Upper lobe of right lung (tissue), 1 donor: ENCODE measurements around the gene PSMD11. TPM values are rescaled to one million over a fixed set of nuclear protein-coding genes. Genes with fewer than 3 reads are reported as not detected.
A peak's percentile ranks its signal among the peaks of the same experiment; 100 is the strongest.

ENCODE experiments used
- ATAC-seq: fragments of 200-7000 bp; cut with Tn5 transposase; one replicate; pipeline ENCODE4 v1.9.1; 2020; ENCODE audit warnings: mild to moderate bottlenecking, moderate library complexity
- DNase-seq: peaks from one replicate; pipeline ENCODE4 v3.0.0-alpha.2; 2020
- H3K27ac ChIP-seq: fragments of 200-600 bp; one replicate; pipeline ENCODE4 v1.8.0; 2022
- H3K27me3 ChIP-seq: fragments of 200-600 bp; one replicate; pipeline ENCODE4 v1.8.0; 2022; ENCODE audit warnings: mild to moderate bottlenecking
- H3K36me3 ChIP-seq: fragments of 200-600 bp; one replicate; pipeline ENCODE4 v1.8.0; 2022
- H3K4me1 ChIP-seq: fragments of 200-600 bp; one replicate; pipeline ENCODE4 v1.8.0; 2022
- H3K4me3 ChIP-seq: fragments of 200-600 bp; one replicate; pipeline ENCODE4 v1.8.0; 2022; ENCODE audit warnings: mild to moderate bottlenecking
- H3K9me3 ChIP-seq: fragments of 200-600 bp; one replicate; pipeline ENCODE4 v1.8.0; 2022
- intact Hi-C: fragments of 100-400 bp; cut with DNase I; formaldehyde crosslinking; loops from one replicate; pipeline ENCODE4 v1.11.0; 2022
- total RNA-seq: library from RNA; stranded (reverse); fragmentation: NEBNext Ultra II Directional; extraction: Animal tissue kit (Norgen Biotek cat#: 25700); gene quantifications from one replicate; pipeline ENCODE4 v1.2.1, GENCODE V29; 2021
- TF ChIP-seq, protein P1 (sequence below): fragments of 200-600 bp; IDR thresholded peaks from one replicate; pipeline ENCODE4 v1.8.0; 2022; ENCODE audit warnings: antibody characterized with exemption
- donor health status: DM: no; HTN: yes; CAD: no; lungs with severe emphysema.

Gene PSMD11
- total RNA-seq, 1 donor from 2014 or later: 62.8 TPM

DNA sequence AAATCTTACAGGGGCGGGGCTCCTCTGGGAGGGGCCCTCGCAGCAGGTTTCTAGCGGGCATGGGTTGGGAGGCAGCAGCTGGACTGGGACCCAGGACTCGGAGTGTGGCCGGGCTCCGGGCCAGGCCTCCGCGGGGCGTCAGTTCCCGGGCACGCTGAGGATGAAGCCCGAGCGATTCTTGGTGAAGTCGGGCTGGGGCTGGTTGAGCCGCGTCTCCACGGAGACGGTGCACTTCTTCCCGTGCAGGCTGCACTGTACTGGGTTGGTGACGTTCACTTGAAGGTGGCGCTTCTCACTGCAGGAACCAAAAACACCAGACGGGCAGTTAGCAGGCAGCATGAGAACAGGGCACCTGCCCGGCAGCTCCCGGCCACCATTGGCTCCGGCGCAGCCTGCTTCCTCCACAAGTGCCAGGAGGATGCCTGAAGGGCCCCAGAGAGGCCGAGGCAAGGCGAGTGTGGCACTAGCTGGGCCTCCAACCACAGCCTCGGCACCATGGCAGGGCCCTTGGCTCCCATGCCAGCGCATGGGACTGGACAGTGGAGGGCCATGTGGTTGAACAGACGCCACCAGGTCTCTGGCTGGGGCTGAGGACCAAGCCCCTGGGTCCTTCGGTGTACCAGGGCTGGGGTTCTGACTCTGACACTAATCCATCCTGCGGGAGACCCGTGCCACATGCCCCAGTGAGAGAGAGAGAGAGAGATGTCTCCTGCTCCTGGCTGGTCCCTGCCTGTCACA lies 50.5 kb downstream of the PSMD11 start:
- H3K9me3 ChIP-seq: no peaks in the 10 kb centered on the region
- TF ChIP-seq, protein P1, sequence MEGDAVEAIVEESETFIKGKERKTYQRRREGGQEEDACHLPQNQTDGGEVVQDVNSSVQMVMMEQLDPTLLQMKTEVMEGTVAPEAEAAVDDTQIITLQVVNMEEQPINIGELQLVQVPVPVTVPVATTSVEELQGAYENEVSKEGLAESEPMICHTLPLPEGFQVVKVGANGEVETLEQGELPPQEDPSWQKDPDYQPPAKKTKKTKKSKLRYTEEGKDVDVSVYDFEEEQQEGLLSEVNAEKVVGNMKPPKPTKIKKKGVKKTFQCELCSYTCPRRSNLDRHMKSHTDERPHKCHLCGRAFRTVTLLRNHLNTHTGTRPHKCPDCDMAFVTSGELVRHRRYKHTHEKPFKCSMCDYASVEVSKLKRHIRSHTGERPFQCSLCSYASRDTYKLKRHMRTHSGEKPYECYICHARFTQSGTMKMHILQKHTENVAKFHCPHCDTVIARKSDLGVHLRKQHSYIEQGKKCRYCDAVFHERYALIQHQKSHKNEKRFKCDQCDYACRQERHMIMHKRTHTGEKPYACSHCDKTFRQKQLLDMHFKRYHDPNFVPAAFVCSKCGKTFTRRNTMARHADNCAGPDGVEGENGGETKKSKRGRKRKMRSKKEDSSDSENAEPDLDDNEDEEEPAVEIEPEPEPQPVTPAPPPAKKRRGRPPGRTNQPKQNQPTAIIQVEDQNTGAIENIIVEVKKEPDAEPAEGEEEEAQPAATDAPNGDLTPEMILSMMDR: no peak
- no peaks in the 10 kb centered on the region for H3K36me3 ChIP-seq
- intact Hi-C loops: no loop called here
- DNase-seq (no peak), ATAC-seq (no peak)
- H3K27me3 ChIP-seq: no peaks in the 10 kb centered on the region
- H3K27ac ChIP-seq: no peak overlapping the region
- H3K4me3 ChIP-seq: no peak overlapping the region
- H3K4me1 ChIP-seq: peaks cover 7% of the 10 kb centered on the region

DNA sequence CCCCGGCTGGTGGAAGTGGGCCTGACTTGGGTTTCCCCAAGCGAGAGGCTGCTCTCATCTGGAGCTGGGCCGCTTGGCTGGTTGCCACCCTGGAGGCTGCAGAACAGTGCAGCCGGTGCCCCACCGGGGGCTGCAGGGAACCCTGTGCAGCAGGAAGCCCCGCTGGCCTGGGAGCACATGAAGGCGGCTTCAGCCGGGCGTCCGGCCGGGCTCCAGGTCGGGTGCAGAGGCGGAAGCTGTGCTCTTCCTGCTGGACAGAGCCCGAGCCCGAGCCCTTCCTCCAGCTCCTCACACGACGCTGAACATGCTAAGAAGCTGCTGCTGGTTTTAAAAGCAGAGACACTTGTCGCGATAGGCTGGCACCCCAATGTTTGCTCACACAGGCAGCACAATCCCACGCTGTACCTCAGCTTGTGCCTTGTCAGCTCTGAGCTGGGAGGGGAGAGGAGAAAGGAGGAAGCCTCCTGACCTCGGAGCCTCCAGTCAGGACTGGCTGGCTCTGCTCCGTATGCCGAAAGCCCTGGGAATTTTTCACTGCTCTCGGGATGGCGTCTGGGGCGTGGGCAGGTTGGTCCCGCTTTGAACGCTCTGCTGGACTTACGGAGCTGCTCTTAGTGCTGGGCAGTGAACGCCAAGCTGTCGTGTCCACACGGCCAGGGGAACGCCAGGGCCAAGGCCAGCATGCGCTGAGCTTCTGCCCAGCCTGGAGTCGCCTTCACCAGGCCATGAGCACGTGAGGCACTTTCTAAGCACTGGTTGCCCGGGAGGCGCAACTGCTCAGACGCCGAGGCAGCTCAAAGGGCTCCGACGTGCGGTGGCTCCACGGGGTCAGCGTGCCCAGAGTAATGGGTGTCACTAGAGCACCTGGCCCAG lies 51.3 kb downstream of the PSMD11 start:
- peak; percentile 69 for DNase-seq
- intact Hi-C loops: no loop called here
- ATAC-seq: peak; percentile 38
- peaks cover 7% of the 10 kb centered on the region for H3K4me1 ChIP-seq
- H3K36me3 ChIP-seq: no peaks in the 10 kb centered on the region
- TF ChIP-seq, protein P1: no peak
- no peak overlapping the region for H3K27ac ChIP-seq
- H3K4me3 ChIP-seq: no peak overlapping the region
- no peaks in the 10 kb centered on the region for H3K9me3 ChIP-seq
- no peaks in the 10 kb centered on the region for H3K27me3 ChIP-seq

DNA sequence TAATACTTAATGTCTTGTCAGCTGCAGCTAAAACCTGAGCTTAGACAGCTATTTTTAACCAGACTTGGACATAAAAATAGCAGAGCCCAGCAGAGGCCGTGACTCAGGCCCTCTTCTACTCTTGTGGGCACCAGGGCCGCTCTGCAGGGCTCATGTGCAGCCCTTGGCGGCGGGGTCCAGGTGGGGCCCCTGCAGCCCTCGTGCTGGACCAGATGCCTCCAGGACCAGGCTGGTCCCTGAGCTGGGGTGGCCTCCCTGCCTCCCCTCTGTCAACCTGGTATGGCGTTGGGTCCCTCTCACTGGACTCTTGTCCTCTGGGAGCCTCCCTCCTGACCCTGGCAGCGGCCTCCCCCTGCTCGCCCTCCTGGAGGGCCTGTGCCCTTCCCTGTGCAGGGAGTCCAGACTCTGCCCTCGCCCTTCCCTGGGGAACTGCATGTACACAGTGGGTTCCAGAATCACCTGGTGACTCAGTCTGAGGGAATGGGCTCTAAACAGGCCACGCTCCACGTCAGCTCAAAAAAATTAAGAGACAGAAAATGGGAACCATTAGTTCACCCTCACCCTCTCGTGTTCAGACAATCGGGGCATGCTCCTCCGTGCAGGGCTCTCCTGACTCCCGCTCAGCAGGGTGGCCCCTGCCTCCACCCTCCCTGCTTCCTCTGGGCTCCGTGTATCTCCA lies 52.2 kb downstream of the PSMD11 start:
- DNase-seq (peak; percentile 47), ATAC-seq (no peak)
- no peaks in the 10 kb centered on the region for H3K36me3 ChIP-seq
- peaks cover 7% of the 10 kb centered on the region for H3K4me1 ChIP-seq
- H3K27ac ChIP-seq: no peak overlapping the region
- H3K27me3 ChIP-seq: no peaks in the 10 kb centered on the region
- TF ChIP-seq, protein P1: no peak
- intact Hi-C loops: no loop called here
- H3K9me3 ChIP-seq: no peaks in the 10 kb centered on the region
- no peak overlapping the region for H3K4me3 ChIP-seq

DNA sequence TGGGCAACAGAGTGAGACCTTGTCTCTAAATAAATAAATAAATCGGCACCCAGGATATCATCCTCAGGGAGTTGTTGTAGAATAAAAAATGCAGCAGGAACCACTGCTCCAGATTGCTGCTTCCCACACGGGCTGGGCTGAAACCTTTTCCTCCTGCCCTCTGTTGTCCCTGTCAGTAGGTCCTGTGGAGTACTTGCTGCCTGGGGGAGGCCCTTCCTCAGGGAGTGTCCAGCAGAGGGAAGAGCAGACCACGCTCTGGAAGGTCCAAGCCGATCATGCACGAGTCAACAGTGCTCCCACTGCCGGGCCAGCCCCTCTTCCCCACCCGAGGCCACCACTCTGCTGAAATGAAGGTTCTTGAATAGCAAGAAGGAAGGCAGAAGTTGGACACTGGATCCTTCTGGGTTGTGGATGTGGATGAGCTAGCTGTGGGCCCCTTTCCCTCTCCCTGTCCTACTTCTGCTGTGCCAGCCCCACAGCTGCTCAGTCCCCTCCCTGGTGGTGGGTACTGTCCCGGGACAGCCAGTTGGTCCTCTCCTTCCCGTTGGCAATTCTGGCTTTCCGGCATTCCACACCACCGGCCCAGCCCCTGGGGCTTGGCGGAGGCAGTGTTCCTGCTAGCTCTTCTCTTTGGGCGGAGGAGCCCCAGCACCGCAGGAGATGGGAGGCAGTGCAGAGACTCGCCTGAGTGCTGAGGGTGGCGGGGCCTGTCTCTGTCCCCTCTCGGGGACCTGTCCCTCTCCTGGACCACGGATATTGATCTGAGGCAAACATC lies 53.3 kb downstream of the PSMD11 start:
- Histone ChIP-seq H3K9me3 (no peaks in the 10 kb centered on the region), H3K4me3 (no peak overlapping the region), H3K36me3 (no peaks in the 10 kb centered on the region), H3K4me1 (peaks cover 7% of the 10 kb centered on the region), H3K27me3 (no peaks in the 10 kb centered on the region), H3K27ac (no peak overlapping the region)
- intact Hi-C loops: no loop called here
- ATAC-seq: no peak
- TF ChIP-seq, protein P1: no peak
- peak; percentile 48 for DNase-seq

DNA sequence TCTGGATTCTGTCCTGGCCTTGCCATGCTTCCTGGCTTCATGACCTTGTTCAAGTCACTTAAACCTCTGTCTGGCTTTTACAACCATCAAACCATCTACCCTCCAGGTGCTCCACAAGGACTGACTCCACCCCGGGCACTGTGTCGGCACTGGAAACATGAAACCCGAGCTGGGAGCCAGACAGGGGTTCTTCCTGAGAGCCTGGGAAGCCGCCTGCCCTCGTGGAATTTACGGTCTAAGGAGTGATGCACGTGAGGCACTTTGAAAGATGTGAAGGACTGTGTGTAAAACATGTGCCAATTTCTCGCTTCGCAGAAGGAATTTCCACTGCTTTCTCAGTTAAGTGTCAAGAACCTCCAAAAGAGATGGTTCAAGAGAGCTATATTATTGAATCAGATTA lies 54.1 kb downstream of the PSMD11 start:
- H3K27ac ChIP-seq: no peak overlapping the region
- TF ChIP-seq, protein P1: no peak
- DNase-seq (peak; percentile 32), ATAC-seq (no peak)
- H3K36me3 ChIP-seq: no peaks in the 10 kb centered on the region
- H3K27me3 ChIP-seq: no peaks in the 10 kb centered on the region
- no peaks in the 10 kb centered on the region for H3K9me3 ChIP-seq
- peaks cover 13% of the 10 kb centered on the region for H3K4me1 ChIP-seq
- intact Hi-C loops: no loop called here
- H3K4me3 ChIP-seq: no peak overlapping the region
